Loucy (cell line): ENCODE measurements around the gene S1PR2.
"Not testable (repeated sequence)": the region's sequence is repeated elsewhere in the genome, so short reads cannot be mapped to it uniquely, and the experiment has no call there.

Source experiments
- H2AFZ ChIP-seq: fragments of 200-600 bp; sonication (generic); 2 replicates; pipeline ENCODE4 v1.6.0; 2016; ENCODE audit warnings: antibody characterized with exemption, mild to moderate bottlenecking, low read length, moderate library complexity
- H3F3A ChIP-seq: fragments of 200-600 bp; 2 replicates; pipeline ENCODE4 v1.6.0; 2016; ENCODE audit warnings: antibody characterized with exemption, low read depth, mild to moderate bottlenecking
- H3K27me3 ChIP-seq: fragments of 200-600 bp; sonication (generic); 2 replicates; pipeline ENCODE4 v1.6.1; 2014; ENCODE audit warnings: low read length, mild to moderate bottlenecking; ENCODE audit not compliant: insufficient read depth, poor library complexity, severe bottlenecking
- H3K36me3 ChIP-seq: fragments of 200-600 bp; sonication (generic); 2 replicates; pipeline ENCODE4 v1.6.1; 2016; ENCODE audit warnings: low read length; ENCODE audit not compliant: insufficient read depth
- H3K4me1 ChIP-seq: fragments of 200-600 bp; sonication (generic); 2 replicates; pipeline ENCODE4 v1.5.1; 2014; ENCODE audit warnings: low read length, mild to moderate bottlenecking; ENCODE audit not compliant: insufficient read depth, poor library complexity, severe bottlenecking
- H3K4me2 ChIP-seq: fragments of 200-600 bp; sonication (generic); 2 replicates; pipeline ENCODE4 v1.6.0; 2014; ENCODE audit warnings: antibody characterized with exemption, low read length, low read depth, mild to moderate bottlenecking; ENCODE audit not compliant: poor library complexity, severe bottlenecking
- H3K4me3 ChIP-seq: fragments of 200-600 bp; sonication (generic); 2 replicates; pipeline ENCODE4 v1.5.1; 2014; ENCODE audit warnings: low read length, mild to moderate bottlenecking, mixed read lengths; ENCODE audit not compliant: poor library complexity, severe bottlenecking
- H3K79me2 ChIP-seq: fragments of 200-600 bp; sonication (generic); 2 replicates; pipeline ENCODE4 v1.6.1; 2014; ENCODE audit warnings: low read length; ENCODE audit not compliant: insufficient read depth
- H3K9ac ChIP-seq: fragments of 200-600 bp; sonication (generic); 2 replicates; pipeline ENCODE4 v1.6.0; 2014; ENCODE audit warnings: mild to moderate bottlenecking, low read depth, low read length, moderate library complexity; ENCODE audit not compliant: poor library complexity, severe bottlenecking
- H3K9me2 ChIP-seq: fragments of 200-600 bp; sonication (generic); replicated peaks from 2 replicates; pipeline ENCODE4 v1.6.1; 2016; ENCODE audit warnings: low read depth, low read length, mixed read lengths
- H3K9me3 ChIP-seq: fragments of 200-600 bp; sonication (generic); 2 replicates; pipeline ENCODE4 v1.6.1; 2014; ENCODE audit warnings: mild to moderate bottlenecking, antibody characterized with exemption, low read length, low read depth; ENCODE audit not compliant: insufficient read depth
- H4K20me1 ChIP-seq: fragments of 200-600 bp; sonication (generic); 2 replicates; pipeline ENCODE4 v1.6.0; 2014; ENCODE audit warnings: antibody characterized with exemption, low read length, mild to moderate bottlenecking; ENCODE audit not compliant: insufficient read depth, poor library complexity, severe bottlenecking
- CTCF ChIP-seq: fragments of 200-600 bp; sonication (generic); conservative IDR thresholded peaks from 2 replicates; pipeline ENCODE4 v1.5.1; 2014; ENCODE audit warnings: mild to moderate bottlenecking, antibody characterized with exemption, low read length
- EZH2phosphoT487 ChIP-seq: fragments of 200-600 bp; IDR thresholded peaks from 2 replicates; pipeline ENCODE4 v1.6.1; 2018; ENCODE audit warnings: antibody characterized with exemption, mild to moderate bottlenecking, moderate library complexity, borderline replicate concordance

The S1PR2 gene

GRCh38 chr19:10246511-10246910, 15.4 kb upstream of the S1PR2 start:
- no peaks in the 10 kb centered on the region for H3F3A ChIP-seq

GRCh38 chr19:10245189-10245939, 14.2 kb upstream of the S1PR2 start:
- H3K9ac ChIP-seq: no peak overlapping the region
- H3F3A ChIP-seq: no peaks in the 10 kb centered on the region
- H3K4me1 ChIP-seq: no peaks in the 10 kb centered on the region
- H3K9me3 ChIP-seq: no peaks in the 10 kb centered on the region
- TF ChIP-seq CTCF (no peak), EZH2phosphoT487 (no peak)
- no peak overlapping the region for H3K4me2 ChIP-seq
- H3K27me3 ChIP-seq: no peaks in the 10 kb centered on the region
- H4K20me1 ChIP-seq: no peaks in the 10 kb centered on the region
- no peaks in the 10 kb centered on the region for H3K36me3 ChIP-seq
- no peak overlapping the region for H2AFZ ChIP-seq
- H3K9me2 ChIP-seq: no peaks in the 10 kb centered on the region
- no peak overlapping the region for H3K4me3 ChIP-seq
- H3K79me2 ChIP-seq: no peaks in the 10 kb centered on the region

More at GRCh38 chr19:10246511-10246910, 15.4 kb upstream of the S1PR2 start:
- no peak overlapping the region for H3K4me2 ChIP-seq
- no peak for TF ChIP-seq CTCF
- TF ChIP-seq EZH2phosphoT487: no peak
- H3K9ac ChIP-seq: no peak overlapping the region
- H3K9me3 ChIP-seq: no peaks in the 10 kb centered on the region
- no peak overlapping the region for H3K4me3 ChIP-seq
- no peaks in the 10 kb centered on the region for H4K20me1 ChIP-seq
- no peaks in the 10 kb centered on the region for H3K4me1 ChIP-seq
- H3K79me2 ChIP-seq: no peaks in the 10 kb centered on the region
- no peaks in the 10 kb centered on the region for H3K36me3 ChIP-seq
- H3K27me3 ChIP-seq: no peaks in the 10 kb centered on the region
- H3K9me2 ChIP-seq: no peaks in the 10 kb centered on the region
- no peak overlapping the region for H2AFZ ChIP-seq

- Histone ChIP-seq H3K9ac (no peak overlapping the region), H3K27me3 (no peaks in the 10 kb centered on the region)
These were observed 12.5 kb upstream of the S1PR2 start for GRCh38 chr19:10243606-10244005.

GRCh38 chr19:10241826-10242449, 10.8 kb upstream of the S1PR2 start:
- not testable (repeated sequence) for H3K9ac ChIP-seq, H3K27me3 ChIP-seq, H2AFZ ChIP-seq, H3K9me2 ChIP-seq, H3K79me2 ChIP-seq, H3K4me3 ChIP-seq, H3K4me1 ChIP-seq, H3K36me3 ChIP-seq, H3K4me2 ChIP-seq, H3K9me3 ChIP-seq, H3F3A ChIP-seq, H4K20me1 ChIP-seq

More at GRCh38 chr19:10243606-10244005, 12.5 kb upstream of the S1PR2 start:
- no peaks in the 10 kb centered on the region for H4K20me1 ChIP-seq
- no peaks in the 10 kb centered on the region for H3F3A ChIP-seq
- no peaks in the 10 kb centered on the region for H3K36me3 ChIP-seq
- H3K9me3 ChIP-seq: no peaks in the 10 kb centered on the region
- H3K4me1 ChIP-seq: no peaks in the 10 kb centered on the region
- TF ChIP-seq EZH2phosphoT487 (no peak), CTCF (no peak)
- H3K9me2 ChIP-seq: no peaks in the 10 kb centered on the region
- no peaks in the 10 kb centered on the region for H3K79me2 ChIP-seq
- H2AFZ ChIP-seq: no peak overlapping the region
- no peak overlapping the region for H3K4me3 ChIP-seq
- H3K4me2 ChIP-seq: no peak overlapping the region
